ENCODE measurements around the gene SYT11.

SYT11 gene

DNA sequence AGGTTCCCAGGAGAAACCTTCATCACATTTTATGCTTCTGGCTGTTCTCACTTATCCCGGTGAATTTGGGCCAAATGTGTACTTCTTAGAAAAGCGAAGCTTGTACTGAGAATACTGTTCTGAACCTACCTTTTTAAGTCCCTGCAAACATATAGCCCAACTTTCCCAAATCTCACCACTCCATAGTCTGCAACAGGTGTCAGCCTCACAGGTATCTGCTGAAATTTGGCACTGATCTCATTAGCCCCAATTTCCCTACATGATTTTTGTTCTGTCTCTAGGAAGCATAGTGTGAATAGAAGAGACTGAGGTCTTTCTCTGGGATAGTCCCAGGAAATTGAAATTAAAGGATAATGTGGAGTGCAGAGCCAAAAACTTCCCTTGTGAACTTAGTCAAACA is 40.3 kb downstream of the SYT11 start (continued):
- TF ChIP-seq, protein P1, sequence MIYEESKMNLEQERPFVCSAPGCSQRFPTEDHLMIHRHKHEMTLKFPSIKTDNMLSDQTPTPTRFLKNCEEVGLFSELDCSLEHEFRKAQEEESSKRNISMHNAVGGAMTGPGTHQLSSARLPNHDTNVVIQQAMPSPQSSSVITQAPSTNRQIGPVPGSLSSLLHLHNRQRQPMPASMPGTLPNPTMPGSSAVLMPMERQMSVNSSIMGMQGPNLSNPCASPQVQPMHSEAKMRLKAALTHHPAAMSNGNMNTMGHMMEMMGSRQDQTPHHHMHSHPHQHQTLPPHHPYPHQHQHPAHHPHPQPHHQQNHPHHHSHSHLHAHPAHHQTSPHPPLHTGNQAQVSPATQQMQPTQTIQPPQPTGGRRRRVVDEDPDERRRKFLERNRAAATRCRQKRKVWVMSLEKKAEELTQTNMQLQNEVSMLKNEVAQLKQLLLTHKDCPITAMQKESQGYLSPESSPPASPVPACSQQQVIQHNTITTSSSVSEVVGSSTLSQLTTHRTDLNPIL (CRISPR knock-in tag; IDR thresholded peaks at IDR 0.05; ENCODE audit: low read depth), result no peak
- TF ChIP-seq ZFP30 (CRISPR knock-in tag; IDR thresholded peaks at IDR 0.05) (no peak), ESRRG (CRISPR knock-in tag; IDR thresholded peaks at IDR 0.05) (no peak)
- TF ChIP-seq, protein P2, sequence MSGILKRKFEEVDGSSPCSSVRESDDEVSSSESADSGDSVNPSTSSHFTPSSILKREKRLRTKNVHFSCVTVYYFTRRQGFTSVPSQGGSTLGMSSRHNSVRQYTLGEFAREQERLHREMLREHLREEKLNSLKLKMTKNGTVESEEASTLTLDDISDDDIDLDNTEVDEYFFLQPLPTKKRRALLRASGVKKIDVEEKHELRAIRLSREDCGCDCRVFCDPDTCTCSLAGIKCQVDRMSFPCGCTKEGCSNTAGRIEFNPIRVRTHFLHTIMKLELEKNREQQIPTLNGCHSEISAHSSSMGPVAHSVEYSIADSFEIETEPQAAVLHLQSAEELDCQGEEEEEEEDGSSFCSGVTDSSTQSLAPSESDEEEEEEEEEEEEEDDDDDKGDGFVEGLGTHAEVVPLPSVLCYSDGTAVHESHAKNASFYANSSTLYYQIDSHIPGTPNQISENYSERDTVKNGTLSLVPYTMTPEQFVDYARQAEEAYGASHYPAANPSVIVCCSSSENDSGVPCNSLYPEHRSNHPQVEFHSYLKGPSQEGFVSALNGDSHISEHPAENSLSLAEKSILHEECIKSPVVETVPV (CRISPR knock-in tag; IDR thresholded peaks at IDR 0.05), result no peak

DNA sequence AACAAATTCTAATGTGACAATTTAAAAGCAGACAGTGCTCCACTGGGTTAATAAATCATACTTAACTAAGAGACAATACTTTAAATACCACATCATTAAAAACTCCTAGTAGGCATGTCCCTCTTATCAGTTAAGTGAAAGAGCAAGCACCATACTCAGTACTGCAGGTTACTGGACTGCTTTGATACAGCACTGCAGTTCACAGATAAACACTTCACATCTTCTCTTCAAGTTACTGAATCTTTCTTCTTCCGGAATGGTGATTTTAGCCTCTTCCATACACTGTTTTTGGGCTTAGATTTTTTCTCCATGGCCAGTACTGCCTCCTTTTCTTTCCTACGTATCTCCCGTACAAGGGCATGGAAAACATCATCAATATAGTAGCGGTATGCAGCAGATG is 40.8 kb downstream of the SYT11 start:
- ATAC-seq, result no peak

DNA sequence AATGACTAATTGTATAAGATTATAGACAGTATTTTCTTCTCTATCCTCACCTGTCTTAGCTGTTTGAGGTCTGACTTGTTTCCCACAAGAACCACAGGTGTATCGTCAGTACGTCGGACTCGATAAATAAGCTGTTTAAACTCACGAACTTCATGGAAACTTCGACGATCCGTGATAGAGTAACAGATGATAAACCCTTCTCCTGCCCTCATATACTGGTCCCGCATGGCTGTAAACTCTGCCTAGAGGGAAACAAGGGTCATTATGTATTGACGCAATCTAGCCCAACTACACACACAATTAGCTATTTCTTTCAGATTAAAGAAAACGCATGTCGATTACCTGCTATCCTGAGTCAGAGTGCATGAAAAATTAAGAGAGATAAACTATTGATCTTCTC is 44.9 kb downstream of the SYT11 start:
- no peak for ATAC-seq
- TF ChIP-seq, protein P3, sequence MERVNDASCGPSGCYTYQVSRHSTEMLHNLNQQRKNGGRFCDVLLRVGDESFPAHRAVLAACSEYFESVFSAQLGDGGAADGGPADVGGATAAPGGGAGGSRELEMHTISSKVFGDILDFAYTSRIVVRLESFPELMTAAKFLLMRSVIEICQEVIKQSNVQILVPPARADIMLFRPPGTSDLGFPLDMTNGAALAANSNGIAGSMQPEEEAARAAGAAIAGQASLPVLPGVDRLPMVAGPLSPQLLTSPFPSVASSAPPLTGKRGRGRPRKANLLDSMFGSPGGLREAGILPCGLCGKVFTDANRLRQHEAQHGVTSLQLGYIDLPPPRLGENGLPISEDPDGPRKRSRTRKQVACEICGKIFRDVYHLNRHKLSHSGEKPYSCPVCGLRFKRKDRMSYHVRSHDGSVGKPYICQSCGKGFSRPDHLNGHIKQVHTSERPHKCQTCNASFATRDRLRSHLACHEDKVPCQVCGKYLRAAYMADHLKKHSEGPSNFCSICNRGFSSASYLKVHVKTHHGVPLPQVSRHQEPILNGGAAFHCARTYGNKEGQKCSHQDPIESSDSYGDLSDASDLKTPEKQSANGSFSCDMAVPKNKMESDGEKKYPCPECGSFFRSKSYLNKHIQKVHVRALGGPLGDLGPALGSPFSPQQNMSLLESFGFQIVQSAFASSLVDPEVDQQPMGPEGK (CRISPR knock-in tag; IDR thresholded peaks at IDR 0.05; ENCODE audit: borderline replicate concordance), result no peak
- TF ChIP-seq ESRRG (CRISPR knock-in tag; IDR thresholded peaks at IDR 0.05) (no peak), PPARA (CRISPR knock-in tag; IDR thresholded peaks at IDR 0.05; ENCODE audit: borderline replicate concordance) (no peak), SNAI2 (CRISPR knock-in tag; IDR thresholded peaks at IDR 0.05) (no peak), TCF4 (CRISPR knock-in tag; IDR thresholded peaks at IDR 0.05; ENCODE audit: borderline replicate concordance) (no peak), ZNF565 (CRISPR knock-in tag; conservative IDR thresholded peaks at IDR 0.05; ENCODE audit: low read depth) (no peak), RARB (CRISPR knock-in tag; IDR thresholded peaks at IDR 0.05) (no peak), ZNF8 (CRISPR knock-in tag; IDR thresholded peaks at IDR 0.05) (no peak), BACH2 (CRISPR knock-in tag; IDR thresholded peaks at IDR 0.05; ENCODE audit: borderline replicate concordance) (no peak), ZNF70 (CRISPR knock-in tag; IDR thresholded peaks at IDR 0.05) (no peak), OSR1 (CRISPR knock-in tag; IDR thresholded peaks at IDR 0.05) (no peak), ISL1 (CRISPR knock-in tag; IDR thresholded peaks at IDR 0.05) (no peak)
- TF ChIP-seq, protein P4, sequence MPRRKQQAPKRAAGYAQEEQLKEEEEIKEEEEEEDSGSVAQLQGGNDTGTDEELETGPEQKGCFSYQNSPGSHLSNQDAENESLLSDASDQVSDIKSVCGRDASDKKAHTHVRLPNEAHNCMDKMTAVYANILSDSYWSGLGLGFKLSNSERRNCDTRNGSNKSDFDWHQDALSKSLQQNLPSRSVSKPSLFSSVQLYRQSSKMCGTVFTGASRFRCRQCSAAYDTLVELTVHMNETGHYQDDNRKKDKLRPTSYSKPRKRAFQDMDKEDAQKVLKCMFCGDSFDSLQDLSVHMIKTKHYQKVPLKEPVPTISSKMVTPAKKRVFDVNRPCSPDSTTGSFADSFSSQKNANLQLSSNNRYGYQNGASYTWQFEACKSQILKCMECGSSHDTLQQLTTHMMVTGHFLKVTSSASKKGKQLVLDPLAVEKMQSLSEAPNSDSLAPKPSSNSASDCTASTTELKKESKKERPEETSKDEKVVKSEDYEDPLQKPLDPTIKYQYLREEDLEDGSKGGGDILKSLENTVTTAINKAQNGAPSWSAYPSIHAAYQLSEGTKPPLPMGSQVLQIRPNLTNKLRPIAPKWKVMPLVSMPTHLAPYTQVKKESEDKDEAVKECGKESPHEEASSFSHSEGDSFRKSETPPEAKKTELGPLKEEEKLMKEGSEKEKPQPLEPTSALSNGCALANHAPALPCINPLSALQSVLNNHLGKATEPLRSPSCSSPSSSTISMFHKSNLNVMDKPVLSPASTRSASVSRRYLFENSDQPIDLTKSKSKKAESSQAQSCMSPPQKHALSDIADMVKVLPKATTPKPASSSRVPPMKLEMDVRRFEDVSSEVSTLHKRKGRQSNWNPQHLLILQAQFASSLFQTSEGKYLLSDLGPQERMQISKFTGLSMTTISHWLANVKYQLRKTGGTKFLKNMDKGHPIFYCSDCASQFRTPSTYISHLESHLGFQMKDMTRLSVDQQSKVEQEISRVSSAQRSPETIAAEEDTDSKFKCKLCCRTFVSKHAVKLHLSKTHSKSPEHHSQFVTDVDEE (CRISPR knock-in tag; IDR thresholded peaks at IDR 0.05), result no peak
- TF ChIP-seq, protein P2 (CRISPR knock-in tag; IDR thresholded peaks at IDR 0.05), result no peak
- TF ChIP-seq, protein P5, sequence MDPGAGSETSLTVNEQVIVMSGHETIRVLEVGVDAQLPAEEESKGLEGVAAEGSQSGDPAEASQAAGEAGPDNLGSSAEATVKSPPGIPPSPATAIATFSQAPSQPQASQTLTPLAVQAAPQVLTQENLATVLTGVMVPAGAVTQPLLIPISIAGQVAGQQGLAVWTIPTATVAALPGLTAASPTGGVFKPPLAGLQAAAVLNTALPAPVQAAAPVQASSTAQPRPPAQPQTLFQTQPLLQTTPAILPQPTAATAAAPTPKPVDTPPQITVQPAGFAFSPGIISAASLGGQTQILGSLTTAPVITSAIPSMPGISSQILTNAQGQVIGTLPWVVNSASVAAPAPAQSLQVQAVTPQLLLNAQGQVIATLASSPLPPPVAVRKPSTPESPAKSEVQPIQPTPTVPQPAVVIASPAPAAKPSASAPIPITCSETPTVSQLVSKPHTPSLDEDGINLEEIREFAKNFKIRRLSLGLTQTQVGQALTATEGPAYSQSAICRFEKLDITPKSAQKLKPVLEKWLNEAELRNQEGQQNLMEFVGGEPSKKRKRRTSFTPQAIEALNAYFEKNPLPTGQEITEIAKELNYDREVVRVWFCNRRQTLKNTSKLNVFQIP (CRISPR knock-in tag; IDR thresholded peaks at IDR 0.05; ENCODE audit: borderline replicate concordance, low read depth), result no peak

More for the DNA sequence above, 40.8 kb downstream of the SYT11 start:
- no peak for TF ChIP-seq RARB (CRISPR knock-in tag; IDR thresholded peaks at IDR 0.05)
- TF ChIP-seq, protein P5 (CRISPR knock-in tag; IDR thresholded peaks at IDR 0.05; ENCODE audit: borderline replicate concordance, low read depth), result no peak
